Hepatocyte (in vitro differentiated cells): ENCODE results near the gene DNAJC5.

ENCODE experiments used
- CTCF ChIP-seq: fragments of 200-600 bp; sonication (generic); IDR thresholded peaks from 2 replicates; pipeline ENCODE4 v1.5.1; 2016; ENCODE audit warnings: antibody characterized with exemption, mild to moderate bottlenecking; ENCODE audit not compliant: poor library complexity
- EZH2 ChIP-seq: fragments of 200-600 bp; sonication (generic); IDR thresholded peaks from 2 replicates; pipeline ENCODE4 v1.6.1; 2016; ENCODE audit warnings: antibody characterized with exemption, mild to moderate bottlenecking, borderline replicate concordance
- EZH2phosphoT487 ChIP-seq: fragments of 200-600 bp; sonication (generic); IDR thresholded peaks from one replicate; pipeline ENCODE4 v1.6.1; 2018; ENCODE audit warnings: antibody characterized with exemption, mild to moderate bottlenecking, low read depth, moderate library complexity; ENCODE audit not compliant: unreplicated experiment, severe bottlenecking

- TF ChIP-seq CTCF: no peak
- no peak for TF ChIP-seq EZH2
- no peak for TF ChIP-seq EZH2phosphoT487
These were observed 88.0 kb downstream of the DNAJC5 start for GRCh38 chr20:63982937-63983336.
